Parathyroid adenoma (tissue), 2 donors: Measurements from ENCODE around the gene CEP97.
"Not testable (repeated sequence)": the region's sequence is repeated elsewhere in the genome, so short reads cannot be mapped to it uniquely, and the experiment has no call there.

Source experiments
- H2AFZ ChIP-seq: fragments of 300-600 bp; sonication (generic); one replicate; pipeline ENCODE4 v1.7.0; 2017; ENCODE audit warnings: antibody characterized with exemption, mild to moderate bottlenecking
- H3K27ac ChIP-seq: fragments of 300-600 bp; sonication (generic); one replicate; pipeline ENCODE4 v1.7.0; 2017
- H3K27me3 ChIP-seq: fragments of 300-600 bp; sonication (generic); one replicate; pipeline ENCODE4 v1.7.0; 2017; ENCODE audit warnings: low read length; ENCODE audit not compliant: control insufficient read depth, insufficient read depth
- H3K36me3 ChIP-seq: fragments of 300-600 bp; sonication (generic); one replicate; pipeline ENCODE4 v1.7.0; 2017; ENCODE audit warnings: low read length; ENCODE audit not compliant: control insufficient read depth, insufficient read depth
- H3K4me1 ChIP-seq: fragments of 300-600 bp; sonication (generic); one replicate; pipeline ENCODE4 v1.7.0; 2017; ENCODE audit warnings: control low read depth
- H3K4me2 ChIP-seq: fragments of 300-600 bp; sonication (generic); one replicate; pipeline ENCODE4 v1.7.0; 2017; ENCODE audit warnings: low read length
- H3K4me3 ChIP-seq: fragments of 300-600 bp; sonication (generic); one replicate; pipeline ENCODE4 v1.7.0; 2017; ENCODE audit warnings: low read depth, low read length
- H3K79me2 ChIP-seq: fragments of 300-600 bp; sonication (generic); one replicate; pipeline ENCODE4 v1.7.0; 2017; ENCODE audit warnings: control low read depth
- H3K9ac ChIP-seq: fragments of 300-600 bp; sonication (generic); one replicate; pipeline ENCODE4 v1.7.0; 2017; ENCODE audit warnings: mild to moderate bottlenecking
- H3K9me3 ChIP-seq: fragments of 300-600 bp; sonication (generic); one replicate; pipeline ENCODE4 v1.7.0; 2017; ENCODE audit warnings: low read length; ENCODE audit not compliant: control insufficient read depth
- CTCF ChIP-seq: fragments of 300-600 bp; sonication (generic); IDR thresholded peaks from one replicate; pipeline ENCODE4 v1.7.0; 2017; ENCODE audit warnings: antibody characterized with exemption, mild to moderate bottlenecking
- donor health status: primary hyperparathyroidism.

The CEP97 gene

GRCh38 chr3:101677436-101678286 lies 46.8 kb upstream of the CEP97 start:
- Histone ChIP-seq H3K4me1 (peaks cover 11% of the 10 kb centered on the region), H3K4me2 (peak overlapping the region; percentile 67), H3K27me3 (no peaks in the 10 kb centered on the region), H3K9ac (no peak overlapping the region), H3K27ac (peak overlapping the region; percentile 96), H2AFZ (peak overlapping the region; percentile 64), H3K79me2 (peaks cover 26% of the 10 kb centered on the region), H3K36me3 (peaks cover 4% of the 10 kb centered on the region), H3K9me3 (no peaks in the 10 kb centered on the region), H3K4me3 (peak overlapping the region; percentile 88)
- TF ChIP-seq CTCF, result no peak

GRCh38 chr3:101678837-101679236 lies 45.6 kb upstream of the CEP97 start:
- H3K27me3 ChIP-seq, H3K9me3 ChIP-seq, H3K9ac ChIP-seq, H2AFZ ChIP-seq, H3K4me3 ChIP-seq, H3K4me2 ChIP-seq, H3K27ac ChIP-seq, H3K36me3 ChIP-seq: not testable (repeated sequence)
- Histone ChIP-seq H3K79me2 (peaks cover 24% of the 10 kb centered on the region), H3K4me1 (peaks cover 11% of the 10 kb centered on the region)

GRCh38 chr3:101680466-101680865 lies 43.9 kb upstream of the CEP97 start:
- Histone ChIP-seq H3K9me3 (no peaks in the 10 kb centered on the region), H2AFZ (no peak overlapping the region), H3K4me3 (no peak overlapping the region), H3K36me3 (peaks cover 4% of the 10 kb centered on the region), H3K27ac (no peak overlapping the region), H3K4me2 (no peak overlapping the region), H3K27me3 (no peaks in the 10 kb centered on the region), H3K4me1 (peaks cover 15% of the 10 kb centered on the region), H3K9ac (no peak overlapping the region), H3K79me2 (peaks cover 20% of the 10 kb centered on the region)
- TF ChIP-seq CTCF, result no peak

- Histone ChIP-seq H3K4me2 (peak overlapping the region; percentile 91), H3K79me2 (peaks cover 17% of the 10 kb centered on the region), H3K4me3 (peak overlapping the region; percentile 90), H3K9ac (peak overlapping the region; percentile 9), H3K4me1 (peaks cover 13% of the 10 kb centered on the region), H3K36me3 (peaks cover 4% of the 10 kb centered on the region), H3K9me3 (no peaks in the 10 kb centered on the region), H3K27ac (peak overlapping the region; percentile 94), H3K27me3 (no peaks in the 10 kb centered on the region), H2AFZ (no peak overlapping the region)
- TF ChIP-seq CTCF, result no peak
Measured at GRCh38 chr3:101685050-101685400, 39.4 kb upstream of the CEP97 start.

- Histone ChIP-seq H3K27me3 (no peaks in the 10 kb centered on the region), H3K4me2 (peak overlapping the region; percentile 91), H2AFZ (peak overlapping the region; percentile 84), H3K4me1 (peaks cover 13% of the 10 kb centered on the region), H3K79me2 (peaks cover 17% of the 10 kb centered on the region), H3K9ac (peak overlapping the region; percentile 77), H3K9me3 (no peaks in the 10 kb centered on the region), H3K4me3 (peak overlapping the region; percentile 90), H3K36me3 (peaks cover 4% of the 10 kb centered on the region), H3K27ac (peak overlapping the region; percentile 94)
- no peak for TF ChIP-seq CTCF
Measured at GRCh38 chr3:101685870-101686307, 38.5 kb upstream of the CEP97 start.
